ENCODE results near the gene PGA3.
"Not testable (repeated sequence)": the region's sequence is repeated elsewhere in the genome, so short reads cannot be mapped to it uniquely, and the experiment has no call there.

- not testable (repeated sequence) for TF ChIP-seq EP300 (IDR thresholded peaks at IDR 0.05; ENCODE audit: borderline replicate concordance in 1 of 2, low read depth in 1 of 2, low read length in 1 of 2); POLR2AphosphoS5 (IDR thresholded peaks at IDR 0.05; ENCODE audit: low read depth, low read length); CTCF (IDR thresholded peaks at IDR 0.05); USF2 (IDR thresholded peaks at IDR 0.05; ENCODE audit: borderline replicate concordance, low read depth, low read length); MEF2A (IDR thresholded peaks at IDR 0.05; ENCODE audit: borderline replicate concordance, low read depth); TCF12 (IDR thresholded peaks at IDR 0.05); RAD21 (IDR thresholded peaks at IDR 0.05; ENCODE audit: low read length); GATA2 (CRISPR knock-in tag; IDR thresholded peaks at IDR 0.05); GABPA (IDR thresholded peaks at IDR 0.05; ENCODE audit: low read depth)
- TF ChIP-seq, protein P1, sequence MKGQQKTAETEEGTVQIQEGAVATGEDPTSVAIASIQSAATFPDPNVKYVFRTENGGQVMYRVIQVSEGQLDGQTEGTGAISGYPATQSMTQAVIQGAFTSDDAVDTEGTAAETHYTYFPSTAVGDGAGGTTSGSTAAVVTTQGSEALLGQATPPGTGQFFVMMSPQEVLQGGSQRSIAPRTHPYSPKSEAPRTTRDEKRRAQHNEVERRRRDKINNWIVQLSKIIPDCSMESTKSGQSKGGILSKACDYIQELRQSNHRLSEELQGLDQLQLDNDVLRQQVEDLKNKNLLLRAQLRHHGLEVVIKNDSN (IDR thresholded peaks at IDR 0.05; ENCODE audit: borderline replicate concordance, low read depth) = not testable (repeated sequence)
- TF ChIP-seq, protein P2, sequence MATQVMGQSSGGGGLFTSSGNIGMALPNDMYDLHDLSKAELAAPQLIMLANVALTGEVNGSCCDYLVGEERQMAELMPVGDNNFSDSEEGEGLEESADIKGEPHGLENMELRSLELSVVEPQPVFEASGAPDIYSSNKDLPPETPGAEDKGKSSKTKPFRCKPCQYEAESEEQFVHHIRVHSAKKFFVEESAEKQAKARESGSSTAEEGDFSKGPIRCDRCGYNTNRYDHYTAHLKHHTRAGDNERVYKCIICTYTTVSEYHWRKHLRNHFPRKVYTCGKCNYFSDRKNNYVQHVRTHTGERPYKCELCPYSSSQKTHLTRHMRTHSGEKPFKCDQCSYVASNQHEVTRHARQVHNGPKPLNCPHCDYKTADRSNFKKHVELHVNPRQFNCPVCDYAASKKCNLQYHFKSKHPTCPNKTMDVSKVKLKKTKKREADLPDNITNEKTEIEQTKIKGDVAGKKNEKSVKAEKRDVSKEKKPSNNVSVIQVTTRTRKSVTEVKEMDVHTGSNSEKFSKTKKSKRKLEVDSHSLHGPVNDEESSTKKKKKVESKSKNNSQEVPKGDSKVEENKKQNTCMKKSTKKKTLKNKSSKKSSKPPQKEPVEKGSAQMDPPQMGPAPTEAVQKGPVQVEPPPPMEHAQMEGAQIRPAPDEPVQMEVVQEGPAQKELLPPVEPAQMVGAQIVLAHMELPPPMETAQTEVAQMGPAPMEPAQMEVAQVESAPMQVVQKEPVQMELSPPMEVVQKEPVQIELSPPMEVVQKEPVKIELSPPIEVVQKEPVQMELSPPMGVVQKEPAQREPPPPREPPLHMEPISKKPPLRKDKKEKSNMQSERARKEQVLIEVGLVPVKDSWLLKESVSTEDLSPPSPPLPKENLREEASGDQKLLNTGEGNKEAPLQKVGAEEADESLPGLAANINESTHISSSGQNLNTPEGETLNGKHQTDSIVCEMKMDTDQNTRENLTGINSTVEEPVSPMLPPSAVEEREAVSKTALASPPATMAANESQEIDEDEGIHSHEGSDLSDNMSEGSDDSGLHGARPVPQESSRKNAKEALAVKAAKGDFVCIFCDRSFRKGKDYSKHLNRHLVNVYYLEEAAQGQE (IDR thresholded peaks at IDR 0.05; ENCODE audit: low read depth, low read length) = not testable (repeated sequence)
These were observed 26.1 kb downstream of the PGA3 start for GRCh38 chr11:61229458-61229857.
